Psoas muscle (tissue), 8 donors: ENCODE measurements around the gene TSPAN9. TPM values are rescaled to one million over a fixed set of nuclear protein-coding genes. Genes with fewer than 3 reads are reported as not detected.

Experiments used
- ATAC-seq, 4 donors: fragments of 200-7000 bp; cut with Tn5 transposase; one replicate each; pipeline ENCODE4 v1.9.1; 2020; ENCODE audit warnings: moderate library complexity in 3 of 4, mild to moderate bottlenecking in 2 of 4
- DNase-seq, 2 donors: peaks; one replicate each; pipeline ENCODE4 v3.0.0-alpha.2; 2020
- H3K27ac ChIP-seq: fragments of 200-600 bp; one replicate; pipeline ENCODE4 v1.8.0; 2022
- H3K27me3 ChIP-seq, 3 donors: fragments of 200-600 bp in 1 of 3; one replicate each; pipeline versions ENCODE4 v1.6.1 to v1.8.0; 2013 to 2022; ENCODE audit warnings: low read length in 2 of 3, mild to moderate bottlenecking in 2 of 3, moderate library complexity in 1 of 3; ENCODE audit not compliant: insufficient read depth in 3 of 3
- H3K36me3 ChIP-seq, 2 donors: fragments of 200-600 bp in 1 of 2; one replicate each; pipeline versions ENCODE4 v1.6.1 to v1.8.0; 2013 to 2022; ENCODE audit warnings: low read depth in 1 of 2, mild to moderate bottlenecking in 1 of 2, moderate library complexity in 1 of 2; ENCODE audit not compliant: insufficient read depth in 1 of 2
- H3K4me1 ChIP-seq: fragments of 200-600 bp; one replicate; pipeline ENCODE4 v1.8.0; 2022
- H3K4me3 ChIP-seq: fragments of 200-600 bp; one replicate; pipeline ENCODE4 v1.8.0; 2022; ENCODE audit warnings: mild to moderate bottlenecking
- H3K9me3 ChIP-seq: fragments of 200-600 bp; one replicate; pipeline ENCODE4 v1.8.0; 2022
- CTCF ChIP-seq: fragments of 200-600 bp; IDR thresholded peaks from one replicate; pipeline ENCODE4 v1.8.0; 2022; ENCODE audit warnings: antibody characterized with exemption
- WGBS, 3 donors: extraction: QIAGEN DNeasy Blood & Tissue Kit; methylation state at CpG; one replicate each; pipeline versions ENCODE4 v1.1.6 to v1.1.7; 2013; 5-methylcytosine and 5-hydroxymethylcytosine counted together
- intact Hi-C, 2 donors: fragments of 100-400 bp; cut with DNase I; formaldehyde crosslinking; loops; one replicate each; pipeline versions ENCODE4 v1.11.0 to v1.14.2; 2022
- polyA plus RNA-seq, 3 donors: library from polyadenylated mRNA; stranded (reverse); fragments of 200-250 nt; gene quantifications; one replicate each; pipeline ENCODE4 v1.2.3, GENCODE V29; 2013
- total RNA-seq, 4 donors: library from RNA; stranded (reverse); fragmentation: NEBNext Ultra II Directional in 2 of 4; extraction: Animal tissue kit (Norgen Biotek cat#: 25700) in 2 of 4; gene quantifications; one replicate each; pipeline versions ENCODE4 v1.2.1 to v1.2.4, GENCODE V29; 2021 to 2023
- donor health status: healthy with polysubstance abuse.
- donor health status: DM: no; HTN: no; CAD: no; lungs with moderate emphysema.
- donor health status: Bipolar disorder and iron deficiency.
- donor health status: healthy.
- donor health status: DM: yes; HTN: yes; CAD: no.
- donor health status: DM: no; HTN: no; CAD: no.
- donor health status: DM: no; HTN: no; CAD: no.
- donor health status: DM: yes; HTN: yes; CAD: no.

Gene TSPAN9
- total and polyA plus RNA-seq, 7 donors = 6.4 to 28.0 (median 11.6) TPM

- Histone ChIP-seq H3K27ac (no peak overlapping the region), H3K4me1 (peaks cover 35% of the 10 kb centered on the region), H3K9me3 (no peaks in the 10 kb centered on the region), H3K4me3 (no peak overlapping the region), H3K36me3 (peaks cover 0 to 59% of the 10 kb centered on the region in 2 donors), H3K27me3 (no peaks in the 10 kb centered on the region)
- WGBS, 3 donors = 76 to 77% (median 76%) methylated on average over 16 of the region's 16 CpGs
- intact Hi-C loops = loop anchor here (2.0 to 5.0 kb wide), 2 partner anchors 64 to 151 kb away; no protein-coding TSS in a partner anchor
- DNase-seq = no peak
- TF ChIP-seq CTCF = no peak
- ATAC-seq = no peak
These were observed 41.1 kb upstream of the TSPAN9 start for GRCh38 chr12:3035815-3036702.

GRCh38 chr12:3036901-3037600, 40.1 kb upstream of the TSPAN9 start:
- DNase-seq = no peak
- 83 to 90% (median 87%) methylated on average over 12 of the region's 12 CpGs for WGBS, 3 donors
- intact Hi-C loops = loop anchor here in 1 of 2 donors (2.0 to 5.0 kb wide), 2 partner anchors 65 to 152 kb away; no protein-coding TSS in a partner anchor

GRCh38 chr12:3038166-3038565, 39.0 kb upstream of the TSPAN9 start:
- intact Hi-C loops = loop anchor here in 1 of 2 donors (5.0 kb wide), 1 partner anchor 66 kb away; no protein-coding TSS in a partner anchor
- DNase-seq = no peak
- Histone ChIP-seq H3K27ac (no peak overlapping the region), H3K27me3 (no peaks in the 10 kb centered on the region), H3K36me3 (peaks cover 0 to 53% of the 10 kb centered on the region in 2 donors), H3K4me3 (no peak overlapping the region), H3K9me3 (no peaks in the 10 kb centered on the region), H3K4me1 (peaks cover 30% of the 10 kb centered on the region)
- TF ChIP-seq CTCF = no peak
- WGBS, 3 donors = 80 to 93% (median 88%) methylated on average over 7 of the region's 7 CpGs
- no peak for ATAC-seq

More at GRCh38 chr12:3036901-3037600, 40.1 kb upstream of the TSPAN9 start:
- Histone ChIP-seq H3K4me3 (no peak overlapping the region), H3K4me1 (peaks cover 31% of the 10 kb centered on the region), H3K27ac (no peak overlapping the region), H3K36me3 (peaks cover 0 to 53% of the 10 kb centered on the region in 2 donors), H3K9me3 (no peaks in the 10 kb centered on the region), H3K27me3 (no peaks in the 10 kb centered on the region)
- TF ChIP-seq CTCF = no peak
- no peak for ATAC-seq

- Histone ChIP-seq H3K4me1 (peaks cover 26% of the 10 kb centered on the region), H3K27me3 (no peaks in the 10 kb centered on the region), H3K27ac (no peak overlapping the region), H3K4me3 (no peak overlapping the region), H3K9me3 (no peaks in the 10 kb centered on the region), H3K36me3 (peaks cover 0 to 57% of the 10 kb centered on the region in 2 donors)
- ATAC-seq (no peak), DNase-seq (no peak)
- TF ChIP-seq CTCF = no peak
- WGBS, 3 donors = 85 to 91% (median 88%) methylated on average over 11 of the region's 11 CpGs
- intact Hi-C loops = loop anchor here in 1 of 2 donors (5.0 kb wide), 1 partner anchor 67 kb away; no protein-coding TSS in a partner anchor
These were observed 38.2 kb upstream of the TSPAN9 start for GRCh38 chr12:3038926-3039510.
